Testis (tissue), 3 donors: Measurements from ENCODE around the gene EID1. TPM values are rescaled to one million over a fixed set of nuclear protein-coding genes. Genes with fewer than 3 reads are reported as not detected.

Source experiments
- DNase-seq: peaks from one replicate; pipeline ENCODE4 v3.0.0-alpha.2; 2019
- H3K27ac ChIP-seq, 2 donors: fragments of 200-600 bp; sonication (generic); one replicate each; pipeline ENCODE4 v1.5.1; 2019
- H3K27me3 ChIP-seq: fragments of 200-600 bp; sonication (generic); one replicate; pipeline ENCODE4 v1.5.1; 2019
- H3K36me3 ChIP-seq: fragments of 200-600 bp; sonication (generic); one replicate; pipeline ENCODE4 v1.5.1; 2017; ENCODE audit warnings: low read depth; ENCODE audit errors: missing control alignments
- H3K4me1 ChIP-seq: fragments of 200-600 bp; sonication (generic); one replicate; pipeline ENCODE4 v1.5.1; 2019
- H3K4me3 ChIP-seq, 2 donors: fragments of 200-600 bp; sonication (generic); one replicate each; pipeline ENCODE4 v1.5.1; 2017 to 2019
- H3K9me3 ChIP-seq: fragments of 200-600 bp; sonication (generic); one replicate; pipeline ENCODE4 v1.5.1; 2017
- POLR2A ChIP-seq: fragments of 450-650 bp; IDR thresholded peaks from one replicate; pipeline ENCODE4 v1.6.1; 2017; ENCODE audit warnings: antibody characterized with exemption, mild to moderate bottlenecking, moderate library complexity
- WGBS, 2 donors: methylation state at CpG; one replicate each; pipeline ENCODE4 v1.1.5; 2018; 5-methylcytosine and 5-hydroxymethylcytosine counted together
- intact Hi-C: fragments of 100-400 bp; cut with DNase I; formaldehyde crosslinking; loops from one replicate; pipeline ENCODE4 v1.15.1; 2023; ENCODE audit warnings: low total_unique reads
- polyA plus RNA-seq: library from polyadenylated mRNA; stranded (reverse); fragments of 350-450 nt; fragmentation: Illumina TruSeq; extraction: RNeasy Lipid Tissue Mini Kit (QIAGEN cat#74804); gene quantifications from one replicate; pipeline ENCODE4 v1.2.3, GENCODE V29; 2014; ENCODE audit warnings: low read depth, low replicate concordance; ENCODE audit not compliant: insufficient read depth
- total RNA-seq, 2 donors: library from RNA; depleted of rRNA; stranded (reverse); fragments of >200 nt; gene quantifications; one replicate each; pipeline ENCODE4 v1.2.3, GENCODE V29; 2016
- TF ChIP-seq, protein P1 (sequence below), 3 experiments: fragments of 450-650 bp in 2 of 3; fragments of 200-600 bp in 1 of 3; sonication (generic) in 1 of 3; IDR thresholded peaks; one replicate each; pipeline ENCODE4 v1.5.1; 2016 to 2019; ENCODE audit warnings: antibody characterized with exemption in 3 of 3, mild to moderate bottlenecking in 2 of 3, moderate library complexity in 1 of 3

Gene EID1
- total and polyA plus RNA-seq, 3 donors from 2014 or later, result 84.1 to 229 (median 164) TPM

DNA sequence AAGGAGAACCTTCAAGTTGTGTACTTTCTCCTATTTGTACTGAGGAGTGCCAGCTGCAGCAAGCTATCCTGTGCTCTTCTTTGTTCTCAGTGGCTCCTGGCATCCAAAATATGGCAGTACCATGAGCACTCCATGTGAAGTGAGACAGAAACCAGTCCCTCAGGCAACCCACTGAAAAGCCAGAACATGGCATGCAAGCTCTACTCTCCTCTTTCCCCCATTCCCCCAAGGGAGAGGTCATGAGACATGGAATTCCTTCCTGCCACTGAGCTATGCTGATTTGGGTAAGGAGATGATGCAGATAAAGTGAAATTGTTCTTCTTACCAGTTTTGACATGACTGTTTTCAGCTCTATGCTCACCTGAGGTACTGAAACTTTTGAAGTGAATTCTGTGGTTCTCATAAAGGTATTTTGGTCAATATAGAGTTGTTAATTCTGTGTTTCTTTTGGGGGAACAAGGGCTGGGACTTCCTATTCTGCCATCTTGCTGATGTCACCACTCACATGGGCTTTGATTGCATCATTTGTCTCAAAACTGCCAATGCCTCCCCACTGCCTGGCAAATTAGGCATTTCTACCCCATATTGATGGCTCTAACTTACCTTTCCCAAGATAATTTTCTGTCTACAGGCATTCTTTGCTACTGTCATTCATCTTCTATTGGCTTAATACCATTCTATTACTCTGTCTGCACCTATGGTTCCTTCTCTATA is 44.3 kb upstream of the EID1 start:
- TF ChIP-seq, protein P1, sequence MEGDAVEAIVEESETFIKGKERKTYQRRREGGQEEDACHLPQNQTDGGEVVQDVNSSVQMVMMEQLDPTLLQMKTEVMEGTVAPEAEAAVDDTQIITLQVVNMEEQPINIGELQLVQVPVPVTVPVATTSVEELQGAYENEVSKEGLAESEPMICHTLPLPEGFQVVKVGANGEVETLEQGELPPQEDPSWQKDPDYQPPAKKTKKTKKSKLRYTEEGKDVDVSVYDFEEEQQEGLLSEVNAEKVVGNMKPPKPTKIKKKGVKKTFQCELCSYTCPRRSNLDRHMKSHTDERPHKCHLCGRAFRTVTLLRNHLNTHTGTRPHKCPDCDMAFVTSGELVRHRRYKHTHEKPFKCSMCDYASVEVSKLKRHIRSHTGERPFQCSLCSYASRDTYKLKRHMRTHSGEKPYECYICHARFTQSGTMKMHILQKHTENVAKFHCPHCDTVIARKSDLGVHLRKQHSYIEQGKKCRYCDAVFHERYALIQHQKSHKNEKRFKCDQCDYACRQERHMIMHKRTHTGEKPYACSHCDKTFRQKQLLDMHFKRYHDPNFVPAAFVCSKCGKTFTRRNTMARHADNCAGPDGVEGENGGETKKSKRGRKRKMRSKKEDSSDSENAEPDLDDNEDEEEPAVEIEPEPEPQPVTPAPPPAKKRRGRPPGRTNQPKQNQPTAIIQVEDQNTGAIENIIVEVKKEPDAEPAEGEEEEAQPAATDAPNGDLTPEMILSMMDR (IDR thresholded peaks at IDR 0.05), result no peak
- TF ChIP-seq POLR2A, result no peak
- Histone ChIP-seq H3K27me3 (no peaks in the 10 kb centered on the region), H3K4me3 (no peak overlapping the region), H3K36me3 (no peaks in the 10 kb centered on the region), H3K4me1 (no peaks in the 10 kb centered on the region), H3K27ac (no peak overlapping the region), H3K9me3 (no peaks in the 10 kb centered on the region)
- no peak for DNase-seq
- intact Hi-C loops, result no loop called here

- DNase-seq, result no peak
- intact Hi-C loops, result no loop called here
Measured at GRCh38 chr15:48834756-48835155, 43.2 kb upstream of the EID1 start.

DNA sequence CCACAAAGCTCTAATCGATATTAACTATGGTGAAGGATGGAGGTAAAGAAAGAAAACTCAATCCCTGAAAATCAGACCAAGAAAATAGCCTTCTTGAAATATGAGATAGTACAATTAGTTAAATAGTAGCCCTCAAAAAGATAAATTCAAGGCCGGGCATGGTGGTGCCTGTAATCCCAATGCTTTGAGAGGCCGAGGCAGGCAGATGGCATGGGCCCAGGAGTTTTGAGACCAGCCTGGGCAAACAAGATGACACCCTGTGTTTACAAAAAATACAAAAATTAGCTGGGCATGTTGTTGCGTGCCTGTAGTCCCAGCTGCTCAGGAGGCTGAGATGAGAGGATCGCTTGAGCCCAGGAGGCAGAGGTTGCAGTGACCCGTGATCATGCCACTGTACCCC is 35.4 kb upstream of the EID1 start:
- no peaks in the 10 kb centered on the region for H3K27me3 ChIP-seq
- no peaks in the 10 kb centered on the region for H3K9me3 ChIP-seq
- no peaks in the 10 kb centered on the region for H3K36me3 ChIP-seq
- H3K4me3 ChIP-seq, result no peak overlapping the region
- 50 to 78% methylated on average over 6 of the region's 6 CpGs for WGBS, 2 donors
- no peak for TF ChIP-seq POLR2A
- TF ChIP-seq, protein P1 (IDR thresholded peaks at IDR 0.05), result no peak
- DNase-seq, result peak; percentile 61
- peaks cover 6% of the 10 kb centered on the region for H3K4me1 ChIP-seq
- no peak overlapping the region for H3K27ac ChIP-seq
- intact Hi-C loops, result no loop called here

More at GRCh38 chr15:48834756-48835155, 43.2 kb upstream of the EID1 start:
- Histone ChIP-seq H3K9me3 (no peaks in the 10 kb centered on the region), H3K36me3 (no peaks in the 10 kb centered on the region), H3K27me3 (no peaks in the 10 kb centered on the region), H3K4me3 (no peak overlapping the region), H3K4me1 (no peaks in the 10 kb centered on the region), H3K27ac (no peak overlapping the region)
- TF ChIP-seq, protein P1 (IDR thresholded peaks at IDR 0.05), result no peak
- TF ChIP-seq POLR2A, result no peak
- 91 to 95% methylated on average over 5 of the region's 5 CpGs for WGBS, 2 donors

- TF ChIP-seq, protein P1 (IDR thresholded peaks at IDR 0.05), result no peak
- TF ChIP-seq POLR2A, result no peak
- 70 to 85% methylated on average over 1 of the region's 1 CpG for WGBS, 2 donors
- Histone ChIP-seq H3K9me3 (no peaks in the 10 kb centered on the region), H3K36me3 (no peaks in the 10 kb centered on the region), H3K27me3 (no peaks in the 10 kb centered on the region), H3K27ac (no peak overlapping the region), H3K4me1 (peaks cover 6% of the 10 kb centered on the region), H3K4me3 (no peak overlapping the region)
- DNase-seq, result no peak
- intact Hi-C loops, result no loop called here
Measured at GRCh38 chr15:48845123-48845522, 32.8 kb upstream of the EID1 start.

- DNase-seq, result no peak
Measured at GRCh38 chr15:48850648-48851047, 27.3 kb upstream of the EID1 start.

More at GRCh38 chr15:48850648-48851047, 27.3 kb upstream of the EID1 start:
- peaks cover 5% of the 10 kb centered on the region for H3K4me1 ChIP-seq
- intact Hi-C loops, result no loop called here
- TF ChIP-seq, protein P1 (IDR thresholded peaks at IDR 0.05), result no peak
- no peak for TF ChIP-seq POLR2A
- H3K27me3 ChIP-seq, result no peaks in the 10 kb centered on the region
- 86 to 90% methylated on average over 2 of the region's 2 CpGs for WGBS, 2 donors
- no peak overlapping the region for H3K4me3 ChIP-seq
- no peaks in the 10 kb centered on the region for H3K36me3 ChIP-seq
- no peaks in the 10 kb centered on the region for H3K9me3 ChIP-seq
- no peak overlapping the region for H3K27ac ChIP-seq
